NCI-H226 (cell line): ENCODE results near the gene FRMD6.
A peak's percentile ranks its signal among the peaks of the same experiment; 100 is the strongest.
"Not testable (repeated sequence)": the region's sequence is repeated elsewhere in the genome, so short reads cannot be mapped to it uniquely, and the experiment has no call there.

ENCODE experiments used
- DNase-seq: peaks from one replicate; pipeline ENCODE4 v3.0.0-alpha.2; 2015

The FRMD6 gene

DNA sequence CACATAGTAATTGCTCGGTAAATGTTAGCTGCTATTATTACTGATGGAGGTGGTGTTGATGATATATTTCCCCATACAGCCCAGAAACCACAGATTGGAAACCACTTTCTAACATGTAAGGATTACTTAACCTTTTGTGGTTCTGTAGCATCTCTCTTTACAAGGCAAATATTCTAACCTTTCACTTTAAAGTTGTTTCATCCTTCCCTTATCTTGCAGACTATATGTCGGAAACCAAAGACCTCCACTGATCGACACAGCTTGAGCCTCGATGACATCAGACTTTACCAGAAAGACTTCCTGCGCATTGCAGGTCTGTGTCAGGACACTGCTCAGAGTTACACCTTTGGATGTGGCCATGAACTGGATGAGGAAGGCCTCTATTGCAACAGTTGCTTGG, 75.8 kb downstream of the FRMD6 start:
- DNase-seq = no peak

DNA sequence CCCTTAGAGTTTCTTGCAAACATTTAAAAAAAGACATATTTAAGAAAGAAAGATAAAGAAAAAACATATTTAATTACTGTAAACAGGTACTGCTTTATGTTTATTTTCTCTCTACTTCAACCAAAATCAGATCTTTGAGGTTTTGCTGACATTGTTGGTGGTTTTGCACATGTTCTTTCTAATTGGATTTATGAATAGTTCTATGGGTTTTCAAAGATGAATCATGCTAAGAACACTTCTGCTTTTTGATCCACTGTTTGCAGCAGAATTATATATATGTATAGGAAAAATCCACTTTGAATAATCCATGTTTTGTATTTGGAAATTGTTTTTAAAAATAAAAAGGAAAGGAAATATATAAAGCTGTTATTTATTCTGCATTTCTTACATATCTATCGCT, 78.4 kb downstream of the FRMD6 start:
- DNase-seq = no peak

DNA sequence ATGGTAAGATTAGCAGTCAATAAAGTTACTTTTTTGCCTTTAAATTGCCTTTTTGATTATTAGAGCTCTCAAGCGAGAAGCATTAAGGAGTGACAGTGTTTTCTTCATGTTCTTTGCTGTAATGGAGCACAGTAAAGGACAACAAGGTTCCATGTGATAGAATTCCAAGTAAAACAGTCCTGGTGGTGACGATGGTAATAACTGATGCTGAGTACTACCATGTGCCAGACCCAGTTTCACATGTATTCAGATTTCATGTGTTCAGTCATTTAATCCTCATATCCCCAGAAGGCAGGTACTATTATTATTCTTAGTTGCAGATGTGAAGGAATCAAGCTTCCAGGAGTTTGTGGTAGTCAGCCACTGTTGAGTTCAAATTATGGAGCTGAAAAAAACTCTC, 79.0 kb downstream of the FRMD6 start:
- DNase-seq = no peak

DNA sequence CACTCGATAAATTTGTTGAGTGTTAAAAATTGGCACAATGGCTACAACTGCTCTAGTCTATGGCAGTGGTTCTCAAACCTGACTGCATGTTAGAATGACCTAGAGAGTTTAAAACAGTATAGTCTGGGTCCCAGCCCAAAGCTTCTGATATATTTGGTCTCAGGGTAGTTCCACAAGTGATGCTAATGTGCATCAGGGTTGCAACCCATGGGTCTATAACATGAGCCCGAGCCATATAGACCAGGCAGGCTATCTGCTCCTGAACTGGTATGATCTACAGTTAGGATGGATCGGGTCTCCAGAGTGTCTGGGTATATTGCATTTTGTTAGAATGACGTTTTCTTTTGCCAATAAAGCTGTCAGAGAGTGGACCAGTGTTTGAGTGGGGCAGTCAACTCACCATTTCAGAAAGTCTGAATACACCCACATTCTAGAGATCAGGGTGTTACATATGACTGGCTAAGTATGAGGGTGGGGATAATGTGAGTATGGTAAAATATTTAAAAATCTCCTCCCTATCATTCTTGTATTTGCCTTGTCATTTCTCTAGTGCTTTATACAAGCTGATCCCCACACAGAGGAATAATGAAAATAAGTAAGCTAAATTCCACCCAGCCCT, 80.9 kb downstream of the FRMD6 start:
- no peak for DNase-seq

DNA sequence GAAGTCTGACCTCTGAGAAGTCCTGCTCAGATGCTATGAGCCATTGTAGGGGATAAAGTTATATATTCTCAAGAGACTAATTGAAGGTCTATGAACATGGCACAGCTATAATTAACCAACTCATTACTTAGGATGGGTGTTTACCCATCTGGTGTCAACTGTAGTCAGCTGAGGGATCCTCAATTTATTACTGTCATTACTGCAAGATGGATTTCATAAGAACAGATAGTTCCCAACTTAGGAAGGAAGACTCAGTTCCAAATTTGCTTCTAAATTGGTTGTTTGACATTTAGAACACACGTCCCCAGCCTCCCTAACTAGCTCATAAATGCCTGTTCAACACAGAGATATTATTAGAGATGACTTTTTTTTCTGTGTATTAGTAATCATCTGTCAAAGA, 81.4 kb downstream of the FRMD6 start:
- DNase-seq = no peak

DNA sequence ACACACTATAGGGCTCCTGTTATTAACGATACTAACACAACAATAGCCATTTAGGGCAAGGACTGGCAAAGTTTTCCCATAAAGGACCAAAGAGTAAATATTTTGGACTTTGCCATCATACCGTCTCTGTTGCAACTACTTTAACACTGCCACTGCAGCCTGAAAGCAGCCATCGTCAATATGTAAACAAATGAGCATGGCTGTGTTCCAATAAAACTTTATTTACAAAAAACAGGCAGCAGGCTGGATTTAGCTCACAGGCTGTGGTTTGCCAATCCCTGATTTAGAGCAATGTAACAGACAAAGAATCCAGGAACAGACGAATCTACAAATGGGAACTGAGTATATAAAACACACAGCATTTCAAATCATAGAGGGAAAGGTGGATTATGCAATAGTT, 84.1 kb downstream of the FRMD6 start:
- no peak for DNase-seq

DNA sequence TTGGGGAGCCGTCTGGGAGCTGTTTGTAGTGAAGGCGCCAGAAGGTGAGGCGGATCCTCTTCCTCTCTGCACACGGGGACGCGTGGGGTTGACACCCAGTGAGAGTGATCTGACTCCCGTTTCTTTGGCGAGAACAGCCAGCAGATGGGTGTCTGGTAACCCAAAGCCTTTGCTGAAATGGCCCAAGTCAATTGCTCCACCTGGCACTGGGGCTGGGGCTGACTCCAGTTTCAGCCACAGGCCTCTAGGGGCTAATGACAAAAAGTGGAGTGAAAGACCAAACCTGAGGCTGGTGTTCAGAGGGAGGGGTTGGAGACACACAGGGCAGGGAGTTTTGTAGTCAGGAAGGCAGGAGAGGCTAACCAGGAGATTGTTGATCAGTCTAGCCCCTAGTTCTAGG, 87.0 kb downstream of the FRMD6 start:
- no peak for DNase-seq

DNA sequence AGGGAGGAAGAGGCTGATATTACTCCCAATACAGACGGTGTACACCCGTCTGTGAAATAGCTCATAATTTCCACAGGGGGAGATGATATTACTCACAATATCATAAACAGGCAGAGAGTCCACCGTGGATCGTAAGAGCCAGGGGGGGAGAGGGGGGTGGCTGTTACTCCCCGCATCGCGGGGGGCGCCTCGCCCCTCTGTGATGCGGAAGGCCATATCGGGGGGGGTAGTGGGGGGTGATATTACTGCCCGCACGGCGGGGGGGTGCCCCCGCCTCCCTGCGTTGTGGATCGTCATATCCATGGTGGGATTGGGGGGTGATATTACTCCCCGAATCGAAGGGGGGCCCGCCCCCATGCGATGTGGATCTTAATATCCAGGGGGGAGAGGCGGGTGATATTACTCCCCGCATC, 91.9 kb downstream of the FRMD6 start:
- DNase-seq = no peak

DNA sequence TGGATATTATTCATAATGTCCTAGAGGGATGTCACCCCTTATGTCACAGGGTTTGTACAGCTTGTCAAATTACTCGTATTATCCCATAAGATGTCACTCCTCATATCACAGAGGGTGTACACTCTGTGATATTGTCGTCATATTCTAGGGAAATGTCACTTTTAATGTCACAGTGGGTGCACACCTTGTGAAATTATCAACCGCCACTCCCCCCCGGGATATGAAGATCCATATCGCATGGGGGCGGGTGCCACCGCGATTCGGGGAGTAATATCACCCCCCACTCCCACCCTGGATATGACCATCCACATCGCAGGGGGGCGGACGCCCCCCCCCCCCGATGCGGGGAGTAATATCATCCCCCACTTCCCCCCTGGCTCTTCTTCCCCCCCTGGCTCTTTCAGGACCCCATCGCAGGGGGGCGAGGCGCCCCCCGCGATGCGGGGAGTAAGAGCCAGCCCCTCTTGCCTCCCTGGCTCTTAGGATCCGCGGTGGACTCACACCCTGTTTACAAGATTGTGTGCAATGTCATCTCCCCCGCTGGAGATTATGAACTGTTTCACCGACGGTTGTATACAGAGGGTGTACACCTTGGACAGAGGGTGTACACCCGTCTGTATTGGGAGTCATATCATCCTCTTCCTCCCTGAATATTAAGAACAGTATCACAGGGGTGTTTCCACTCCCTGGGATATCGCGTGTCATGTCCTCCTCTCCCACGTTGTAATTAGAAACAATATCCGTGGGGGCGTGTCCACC, 92.8 kb downstream of the FRMD6 start:
- DNase-seq = no peak

DNA sequence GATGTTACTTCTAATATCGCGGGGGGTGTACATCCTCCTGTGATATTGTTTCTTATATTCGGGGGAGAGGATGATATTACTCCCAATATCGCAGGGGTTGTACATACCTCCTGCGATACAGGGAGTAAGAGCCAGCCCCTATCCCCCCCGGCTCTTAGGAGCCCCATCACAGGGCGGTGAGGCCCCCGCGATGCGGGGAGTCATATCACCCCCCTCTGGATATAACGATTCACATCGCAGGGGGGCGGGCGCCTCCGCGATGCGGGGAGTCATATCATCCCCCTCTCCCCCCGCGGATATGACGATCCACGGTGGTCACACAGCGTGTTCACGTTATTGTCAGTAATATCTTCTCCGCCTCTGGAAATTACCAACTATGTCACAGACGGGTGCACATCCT, 95.1 kb downstream of the FRMD6 start:
- not testable (repeated sequence) for DNase-seq

DNA sequence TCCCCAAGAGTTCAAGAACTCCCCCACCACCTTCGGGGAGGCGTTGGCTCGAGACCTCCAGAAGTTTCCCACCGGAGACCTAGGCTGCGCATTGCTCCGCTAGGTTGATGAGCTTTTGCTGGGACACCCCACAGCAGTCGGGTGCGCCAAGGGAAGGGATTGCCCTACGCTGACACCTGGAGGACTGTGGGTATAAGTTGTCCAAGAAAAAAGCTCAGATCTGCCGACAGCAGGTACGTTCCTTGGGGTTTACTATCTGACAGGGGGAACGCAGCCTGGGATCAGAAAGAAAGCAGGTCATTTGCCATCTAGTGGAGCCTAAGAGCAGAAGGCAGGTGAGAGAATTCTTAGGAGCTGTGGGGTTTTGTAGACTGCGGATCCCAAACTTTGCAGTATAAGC, 98.8 kb downstream of the FRMD6 start:
- DNase-seq = no peak

DNA sequence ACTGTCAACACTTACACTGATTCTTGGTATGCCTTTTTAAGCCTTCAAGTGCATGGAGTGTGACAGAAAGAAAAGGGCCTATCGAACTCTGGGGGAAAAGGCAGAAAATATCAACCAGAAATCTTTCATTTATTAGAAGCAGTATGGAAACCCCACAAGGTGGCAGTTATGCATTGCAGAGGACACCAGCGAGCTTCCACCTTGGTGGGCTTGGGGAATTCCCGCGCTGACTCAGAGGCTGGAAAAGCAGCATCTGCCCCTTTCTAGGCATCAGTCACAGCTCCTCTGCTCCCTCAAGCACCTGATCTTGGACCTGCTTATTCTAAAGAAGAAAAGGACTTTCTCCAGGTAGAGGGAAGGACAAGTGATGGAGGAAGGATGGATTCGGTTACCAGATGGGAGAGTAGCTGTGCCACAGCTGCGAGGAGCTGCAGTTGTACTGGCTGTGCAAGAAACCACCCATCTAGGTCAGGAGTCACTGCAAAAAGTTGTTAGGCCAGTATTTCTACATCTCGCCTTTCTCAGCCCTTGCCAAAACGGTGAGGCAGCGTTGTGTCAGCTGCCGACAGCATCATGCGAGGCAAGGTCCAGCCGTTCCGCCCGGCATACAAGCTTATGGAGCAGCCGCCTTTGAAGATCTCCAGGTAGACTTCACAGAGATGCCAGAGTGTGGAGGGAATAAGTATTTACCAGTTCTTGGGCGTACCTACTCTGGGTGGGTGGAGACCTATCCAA, 100.1 kb downstream of the FRMD6 start:
- not testable (repeated sequence) for DNase-seq

DNA sequence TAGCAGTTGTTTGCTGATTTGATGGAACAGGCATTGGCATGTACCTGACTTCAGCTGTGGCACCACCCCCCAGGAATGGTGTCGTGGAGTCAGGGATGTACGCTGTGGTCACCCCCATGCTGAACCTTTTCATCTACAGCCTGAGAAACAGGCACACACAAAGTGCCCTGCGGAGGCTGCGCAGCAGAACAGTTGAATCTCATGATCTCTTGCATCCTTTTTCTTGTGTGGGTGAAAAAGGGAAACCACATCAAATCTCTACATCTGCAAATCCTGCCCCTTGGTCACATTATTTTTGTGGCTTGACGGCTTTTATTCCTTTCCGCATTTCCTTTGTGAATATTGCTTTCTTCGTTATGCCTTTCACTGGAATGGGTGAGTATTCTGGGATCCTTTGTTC, 106.0 kb downstream of the FRMD6 start:
- DNase-seq = not testable (repeated sequence)

DNA sequence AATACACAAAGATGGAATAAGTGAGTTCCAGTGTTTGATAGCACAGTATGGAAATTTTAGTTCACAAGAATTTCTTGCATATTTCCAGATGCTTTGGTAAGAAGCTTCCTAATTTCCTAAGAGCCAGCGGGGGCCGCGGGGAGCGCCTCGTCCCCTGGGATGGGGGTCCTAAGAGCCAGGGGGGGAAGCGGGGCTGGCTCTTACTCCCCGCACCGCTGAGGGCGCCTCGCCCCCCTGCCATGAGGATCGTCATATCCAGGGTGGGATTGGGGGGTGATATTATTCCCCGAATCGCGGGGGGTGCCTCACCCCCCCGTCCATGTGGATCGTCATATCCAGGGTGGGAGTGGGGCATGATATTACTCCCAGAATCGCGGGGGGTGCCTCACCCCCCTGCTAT, 108.2 kb downstream of the FRMD6 start:
- no peak for DNase-seq

DNA sequence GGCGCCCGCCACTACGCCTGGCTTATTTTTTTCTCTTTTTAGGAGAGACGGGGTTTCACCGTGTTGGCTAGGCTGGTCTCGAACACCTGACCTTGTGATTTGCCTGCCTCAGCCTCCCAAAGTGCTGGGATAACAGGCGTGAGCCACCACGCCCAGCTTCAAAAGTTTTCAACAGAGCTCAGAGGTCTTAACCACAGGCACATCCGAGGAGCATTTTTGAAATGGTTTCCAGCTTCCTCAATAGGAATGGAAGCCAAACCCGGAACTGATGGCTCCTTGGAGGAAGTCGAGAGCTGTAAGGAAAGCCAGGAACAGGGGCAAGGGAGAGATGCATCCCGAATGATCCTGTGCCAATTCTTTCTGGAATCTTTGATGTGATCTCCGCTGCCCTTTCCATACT, 114.0 kb downstream of the FRMD6 start:
- not testable (repeated sequence) for DNase-seq

DNA sequence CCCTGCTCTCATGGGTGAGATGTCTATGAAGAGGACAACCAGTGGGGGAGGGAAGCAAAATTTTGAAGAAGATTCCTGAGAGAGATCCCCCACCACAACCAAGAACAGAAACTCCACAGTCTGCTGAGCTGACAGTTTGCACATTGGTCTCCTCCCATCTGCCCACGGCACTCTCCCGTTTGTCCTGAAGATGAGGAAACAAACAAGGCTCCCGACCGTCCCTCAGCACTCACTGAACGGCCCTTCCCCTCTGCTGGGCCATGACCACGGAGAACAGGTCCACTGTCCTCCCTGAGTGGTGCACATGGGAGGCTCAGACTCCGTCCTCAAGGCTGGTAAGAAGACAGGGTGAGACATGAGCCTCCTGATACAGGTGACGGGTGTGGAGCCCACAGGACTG, 114.9 kb downstream of the FRMD6 start:
- not testable (repeated sequence) for DNase-seq

DNA sequence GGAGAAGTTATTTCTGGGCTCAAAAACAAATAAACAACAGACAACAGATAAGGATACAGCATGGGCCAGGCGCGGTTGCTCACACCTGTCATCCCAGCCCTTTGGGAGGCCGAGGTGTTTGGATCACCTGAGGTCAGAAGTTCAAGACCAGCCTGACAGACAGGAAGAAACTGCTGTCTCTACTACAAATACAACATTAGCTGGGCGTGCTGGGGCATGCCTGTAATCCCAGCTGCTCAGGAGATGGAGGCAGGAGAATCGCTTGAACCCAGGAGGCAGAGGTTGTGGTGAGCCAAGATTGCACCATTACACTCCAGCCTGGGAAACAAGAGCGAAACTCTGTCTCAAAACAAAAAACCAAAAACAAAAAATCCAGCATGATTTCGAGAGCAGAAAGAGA, 117.6 kb downstream of the FRMD6 start:
- DNase-seq = not testable (repeated sequence)

DNA sequence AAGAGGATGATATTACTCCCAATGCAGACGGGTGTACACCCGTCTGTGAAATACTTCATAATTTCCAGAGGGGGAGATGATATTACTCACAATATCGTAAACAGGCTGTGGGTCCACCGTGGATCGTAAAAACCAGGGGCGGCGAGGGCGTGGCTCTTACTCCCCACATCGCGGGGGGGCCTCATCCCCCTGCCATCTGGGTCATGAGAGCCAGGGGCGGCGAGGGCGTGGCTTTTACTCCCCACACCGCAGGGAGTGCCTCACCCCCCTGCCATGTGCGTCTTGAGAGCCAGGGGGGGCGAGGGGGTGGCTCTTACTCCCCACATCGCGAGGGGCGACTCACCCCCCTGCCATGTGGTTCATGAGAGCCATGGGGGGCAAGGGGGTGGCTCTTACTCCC, 122.5 kb downstream of the FRMD6 start:
- no peak for DNase-seq

DNA sequence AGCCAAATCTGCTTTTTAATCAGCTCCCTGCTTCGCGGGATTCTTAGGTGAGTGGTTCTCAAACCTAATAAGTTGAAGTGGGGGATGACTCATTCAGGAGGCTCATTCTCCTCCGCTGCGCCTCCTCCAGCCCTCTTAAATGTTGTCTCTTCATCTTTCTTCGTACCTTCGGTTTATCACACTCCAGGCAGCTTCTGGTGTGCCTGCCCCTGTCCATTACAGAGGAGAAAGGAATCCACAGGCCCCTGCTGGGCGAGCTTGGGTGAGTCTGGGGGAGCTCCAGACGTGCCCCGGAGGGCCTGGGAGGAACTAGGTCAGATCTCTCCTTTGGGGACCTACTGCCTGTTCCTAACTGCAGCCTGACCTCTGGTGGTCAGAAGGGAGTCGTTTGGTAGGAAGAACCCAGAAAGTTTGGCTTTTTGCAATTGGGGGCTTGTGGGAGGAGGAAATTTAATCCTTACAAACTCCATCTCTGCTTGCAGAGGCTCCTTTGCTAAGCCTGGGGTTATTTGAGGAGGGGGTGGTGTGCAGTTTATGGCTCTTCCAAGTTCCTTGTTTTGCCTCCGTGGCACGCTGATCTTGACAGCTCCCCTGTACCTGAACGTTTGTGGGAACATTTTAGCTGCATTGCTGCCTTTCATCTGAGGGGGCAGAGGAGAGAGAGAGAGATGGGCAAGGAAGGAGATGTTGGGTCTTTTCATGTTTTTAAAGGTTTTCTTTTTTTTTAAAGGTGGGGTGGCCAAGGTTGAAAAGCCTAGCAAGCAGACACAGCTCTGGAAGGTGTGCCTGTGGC, 124.6 kb downstream of the FRMD6 start:
- DNase-seq = peak; percentile 66

DNA sequence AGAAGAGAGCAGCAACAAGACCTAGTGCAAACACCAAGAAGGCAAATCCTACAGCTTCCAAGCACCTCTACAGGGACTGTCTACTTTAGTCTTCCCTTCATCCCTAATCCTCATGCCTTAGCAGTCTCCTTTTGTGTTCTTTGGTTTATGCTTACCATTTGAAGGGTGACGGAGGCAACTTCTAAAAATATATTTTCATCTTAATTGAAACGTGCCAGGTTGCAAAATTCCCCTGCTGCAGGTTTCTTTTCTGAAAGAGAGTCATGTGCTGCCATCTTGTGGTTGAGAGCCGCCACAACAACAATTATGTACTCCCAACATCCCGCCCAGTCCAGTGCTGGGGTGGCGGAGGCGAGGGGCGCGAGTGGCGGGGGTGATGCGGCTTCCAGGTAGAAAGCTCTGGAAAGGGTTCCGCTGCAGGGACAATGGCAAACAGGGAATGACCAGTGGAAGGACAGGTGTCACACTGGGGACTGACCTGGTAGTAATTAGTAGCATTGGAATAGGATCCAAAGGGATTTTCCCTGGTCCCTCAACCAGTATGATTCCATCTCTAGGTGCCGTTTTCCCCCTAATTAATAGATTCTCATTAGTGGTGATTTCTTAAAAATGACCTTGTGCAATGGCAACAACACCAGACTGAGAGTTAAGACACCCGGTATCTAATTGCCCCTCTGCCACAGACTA, 128.4 kb downstream of the FRMD6 start:
- DNase-seq = peak; percentile 32
